GM21515 (cell line): Measurements from ENCODE around the gene GET4.

ENCODE experiments used
- ATAC-seq: cut with Tn5 transposase; IDR thresholded peaks from one replicate; pipeline ENCODE4 v1.9.1; 2021; ENCODE audit not compliant: unreplicated experiment

Gene GET4, protein sequence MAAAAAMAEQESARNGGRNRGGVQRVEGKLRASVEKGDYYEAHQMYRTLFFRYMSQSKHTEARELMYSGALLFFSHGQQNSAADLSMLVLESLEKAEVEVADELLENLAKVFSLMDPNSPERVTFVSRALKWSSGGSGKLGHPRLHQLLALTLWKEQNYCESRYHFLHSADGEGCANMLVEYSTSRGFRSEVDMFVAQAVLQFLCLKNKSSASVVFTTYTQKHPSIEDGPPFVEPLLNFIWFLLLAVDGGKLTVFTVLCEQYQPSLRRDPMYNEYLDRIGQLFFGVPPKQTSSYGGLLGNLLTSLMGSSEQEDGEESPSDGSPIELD

DNA sequence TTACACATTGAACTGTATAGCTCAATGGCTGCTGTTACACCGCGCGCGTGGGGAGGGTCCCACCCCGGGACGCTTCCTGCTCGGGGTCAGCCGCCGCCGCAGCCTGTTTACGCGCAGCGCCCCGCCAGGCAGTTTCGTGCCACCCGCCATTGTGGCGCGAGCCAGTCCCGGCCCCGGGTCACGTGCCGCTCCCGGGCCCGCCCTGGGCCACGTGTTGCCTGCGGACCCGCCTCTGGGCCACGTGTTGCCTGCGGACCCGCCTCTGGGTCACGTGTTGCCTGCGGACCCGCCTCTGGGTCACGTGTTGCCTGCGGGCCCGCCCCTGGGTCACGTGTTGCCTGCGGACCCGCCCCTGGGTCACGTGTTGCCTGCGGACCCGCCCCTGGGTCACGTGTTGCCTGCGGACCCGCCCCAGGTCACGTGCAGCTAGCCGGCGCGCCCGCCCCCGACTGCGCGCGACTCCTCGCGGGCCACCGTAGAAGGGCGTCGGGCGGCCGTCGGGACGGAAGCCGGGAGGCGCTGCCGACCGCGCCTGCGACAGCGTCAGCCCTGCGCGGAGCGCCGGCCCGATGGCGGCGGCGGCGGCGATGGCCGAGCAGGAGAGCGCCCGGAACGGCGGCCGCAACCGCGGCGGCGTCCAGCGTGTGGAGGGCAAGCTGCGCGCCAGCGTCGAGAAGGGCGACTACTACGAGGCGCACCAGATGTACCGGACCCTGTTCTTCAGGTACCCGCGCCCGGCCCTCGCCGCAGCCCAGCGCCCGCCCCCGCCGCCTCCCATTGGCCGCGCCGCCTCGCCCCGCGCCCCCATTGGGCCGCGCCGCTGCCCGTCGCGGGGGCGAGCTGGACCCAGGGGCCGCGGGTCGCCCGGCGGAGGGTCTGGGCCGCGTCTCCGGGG is at the start of gene GET4:
Gene GET4 (plus strand): TSS at position 478 of the 895 bp plus-strand sequence. CDS start 92 bp downstream, at position 570.
- ATAC-seq: peak; percentile 66

DNA sequence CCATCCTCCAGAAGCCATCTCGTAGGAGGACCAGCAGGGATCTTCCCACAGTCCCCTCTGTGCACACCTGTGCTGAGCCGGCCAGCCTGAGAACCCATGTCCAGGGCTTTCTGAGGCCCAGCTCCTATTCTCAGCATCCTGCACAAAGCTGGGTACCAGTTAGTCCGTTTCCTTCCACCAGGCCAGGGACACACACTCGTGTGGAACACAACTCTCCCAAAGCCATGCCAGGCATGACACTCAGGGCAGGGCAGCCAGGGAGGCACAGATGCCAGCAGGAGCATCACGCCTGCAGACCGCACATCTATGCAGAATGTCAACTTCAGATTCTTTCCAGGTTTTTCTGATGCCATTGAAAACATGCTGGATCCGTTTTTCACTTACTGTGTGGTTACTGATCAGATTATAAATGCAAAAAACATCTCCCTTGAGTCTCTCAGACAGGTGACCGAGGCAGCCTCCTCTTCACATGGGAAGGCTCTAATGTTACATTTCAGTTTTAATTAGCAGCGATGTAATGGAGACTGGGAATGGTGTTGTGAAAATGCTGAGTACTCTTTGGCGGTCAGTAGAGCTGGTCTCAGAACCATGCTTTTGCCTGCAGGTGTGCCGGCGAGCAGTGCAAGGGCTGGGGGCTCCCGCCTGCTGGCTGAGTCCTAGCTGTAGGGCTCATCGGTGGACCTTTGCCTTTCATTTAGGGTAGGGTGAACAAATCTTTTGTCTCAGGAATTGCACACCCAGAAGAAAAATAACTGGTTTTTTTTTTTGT is 47.4 kb upstream of the GET4 start:
- ATAC-seq: no peak

DNA sequence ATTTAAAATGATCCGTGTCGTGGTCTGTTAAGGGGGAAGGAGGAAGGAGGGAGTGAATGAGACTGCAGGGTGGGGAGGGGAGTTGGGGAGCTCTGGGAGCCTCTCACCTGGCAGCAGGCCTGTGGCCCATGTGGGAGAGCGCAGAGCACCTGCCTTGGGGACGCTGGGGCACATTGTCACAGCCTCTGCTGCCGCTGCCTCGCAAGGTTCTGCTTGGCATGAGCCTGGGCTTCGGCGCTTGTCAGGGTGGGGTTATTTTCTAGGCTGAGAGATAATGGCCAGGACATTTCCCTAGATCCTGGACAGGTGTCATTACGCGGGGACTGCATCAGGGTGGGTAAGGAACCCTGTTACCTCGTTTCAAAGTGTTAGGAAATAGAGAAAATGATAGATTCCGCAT is 46.3 kb upstream of the GET4 start:
- ATAC-seq: no peak

GRCh38 chr7:831596-832166 is 44.7 kb upstream of the GET4 start:
- ATAC-seq: peak; percentile 63

DNA sequence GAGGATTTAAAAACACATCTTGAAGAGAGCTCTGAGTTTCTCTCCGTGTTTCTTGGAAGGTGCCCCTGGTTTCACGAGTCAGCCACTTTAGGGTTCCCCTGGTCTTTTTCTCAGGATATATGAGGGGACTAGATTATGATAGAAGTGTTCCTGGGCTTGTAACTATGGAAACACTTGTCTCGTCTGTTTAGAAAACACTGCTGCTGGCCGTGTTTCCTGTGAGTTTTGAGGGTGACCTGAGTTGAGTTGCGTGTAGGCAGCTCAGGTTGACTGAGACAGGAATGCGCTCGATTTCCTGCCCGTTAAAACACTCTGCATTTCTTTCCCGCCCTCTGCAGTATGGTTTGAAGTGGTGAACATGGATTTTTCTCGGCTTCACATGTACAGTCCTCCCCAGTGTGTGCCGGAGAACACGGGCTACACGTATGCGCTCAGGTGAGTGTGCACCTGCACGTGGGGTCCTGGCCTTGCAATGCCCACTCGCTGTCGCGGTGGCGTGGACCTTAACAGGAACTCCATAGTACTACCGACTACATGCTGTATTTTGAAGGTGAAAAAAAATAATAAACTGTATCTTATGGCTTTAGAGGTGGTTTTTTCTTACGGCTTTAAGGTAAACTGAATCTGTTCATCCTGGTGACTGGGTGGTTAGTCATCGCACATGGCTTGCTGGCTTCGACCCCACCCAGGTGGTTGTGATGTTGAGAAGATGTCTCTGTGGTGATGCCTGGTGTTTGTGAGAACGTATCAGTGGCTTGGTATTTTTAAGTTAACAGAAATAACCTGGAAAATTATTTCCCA is 44.0 kb upstream of the GET4 start, which contains the start of gene SUN1:
Gene SUN1 (plus strand): TSS at position 310 of the 801 bp plus-strand sequence. CDS start 49 bp downstream, at position 359.
- peak; percentile 32 for ATAC-seq

DNA sequence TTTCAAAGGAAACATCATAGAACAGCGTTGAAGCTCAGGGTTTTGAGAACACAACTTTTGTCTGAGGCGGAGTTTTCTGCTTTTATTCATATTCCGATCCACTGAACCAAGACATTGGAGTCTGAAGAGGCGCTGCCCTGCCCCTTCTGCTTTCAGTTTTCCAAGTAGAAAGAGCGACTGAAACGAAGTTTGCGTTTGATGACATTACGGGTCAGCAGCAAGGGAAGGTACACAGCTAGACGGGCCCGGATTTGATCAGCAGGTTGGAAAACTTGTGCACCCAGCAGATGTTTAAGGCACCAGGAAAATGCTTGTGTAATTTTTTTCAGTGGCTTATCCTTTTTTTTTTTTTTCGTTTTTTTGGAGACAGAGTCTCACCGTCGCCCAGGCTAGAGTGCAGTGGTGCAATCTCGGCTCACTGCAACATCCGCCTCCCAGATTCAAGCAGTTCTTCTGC is 43.4 kb upstream of the GET4 start:
- ATAC-seq: no peak

DNA sequence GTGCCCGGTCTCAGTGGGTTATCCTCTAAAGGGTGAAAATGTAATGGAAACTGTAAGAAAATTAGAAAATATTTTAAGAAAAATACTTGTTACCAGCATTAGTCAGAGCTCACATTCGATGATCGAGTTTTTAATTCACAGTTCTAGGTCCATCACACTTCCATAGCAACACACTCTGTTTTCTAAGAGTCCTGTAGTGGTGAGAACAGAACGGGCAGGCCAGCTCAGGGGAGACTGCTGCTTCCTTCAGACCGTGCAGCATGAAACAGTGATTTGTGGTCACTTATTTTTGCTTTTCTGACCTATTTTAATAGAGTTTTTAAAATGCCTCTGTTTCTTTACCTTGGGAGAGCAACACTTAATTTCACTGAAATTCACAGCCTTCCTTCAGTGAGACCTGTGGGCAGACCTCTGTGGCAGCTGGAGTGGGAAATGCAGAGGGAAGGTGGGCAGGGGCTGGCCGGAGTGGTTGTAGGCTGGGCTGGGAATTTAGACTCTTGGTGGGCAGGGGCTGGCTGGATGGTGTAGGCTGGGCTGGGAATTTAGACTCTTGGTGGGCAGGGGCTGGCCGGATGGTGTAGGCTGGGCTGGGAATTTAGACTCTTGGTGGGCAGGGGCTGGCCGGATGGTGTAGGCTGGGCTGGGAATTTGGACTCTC is 42.6 kb upstream of the GET4 start:
- no peak for ATAC-seq

DNA sequence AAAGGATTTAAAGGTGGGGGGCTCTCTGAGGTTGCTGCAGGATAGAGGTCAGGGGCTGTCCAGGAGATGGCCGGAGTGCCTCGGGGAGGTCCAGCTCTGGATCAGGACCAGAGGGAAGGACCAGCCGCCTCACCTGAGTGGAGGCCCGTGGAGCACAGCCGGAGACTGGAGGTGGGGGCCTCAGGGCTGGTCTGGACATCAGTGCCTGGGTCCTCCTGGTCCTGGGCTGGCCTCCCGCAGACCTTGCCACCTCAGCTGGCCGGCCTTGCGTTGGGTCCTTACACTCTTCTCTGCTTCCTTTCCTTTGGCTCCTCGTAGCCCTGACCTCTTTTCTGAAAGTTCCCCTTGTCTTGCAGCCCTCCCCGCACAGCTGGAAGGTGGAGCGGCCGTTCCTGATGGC is 42.1 kb upstream of the GET4 start:
- no peak for ATAC-seq

DNA sequence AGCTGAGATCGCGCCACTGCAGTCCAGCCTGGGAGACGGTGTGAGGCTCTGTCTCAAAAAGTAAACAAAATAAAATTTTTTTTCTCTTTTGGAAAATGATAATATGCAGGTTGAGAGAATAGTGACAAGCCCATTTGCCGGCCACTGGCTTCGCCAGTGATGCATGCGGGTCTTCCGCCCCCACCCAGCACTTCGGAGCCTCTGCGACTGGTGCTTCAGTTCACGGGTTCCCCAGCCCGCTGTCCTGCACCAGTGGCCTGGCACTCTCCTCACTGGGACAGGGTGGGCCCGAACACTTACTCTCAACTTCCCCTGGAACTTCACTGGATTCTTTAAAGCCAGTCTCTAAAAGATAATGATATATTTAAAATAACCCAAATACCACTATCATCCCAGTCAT is 41.3 kb upstream of the GET4 start:
- ATAC-seq: no peak

DNA sequence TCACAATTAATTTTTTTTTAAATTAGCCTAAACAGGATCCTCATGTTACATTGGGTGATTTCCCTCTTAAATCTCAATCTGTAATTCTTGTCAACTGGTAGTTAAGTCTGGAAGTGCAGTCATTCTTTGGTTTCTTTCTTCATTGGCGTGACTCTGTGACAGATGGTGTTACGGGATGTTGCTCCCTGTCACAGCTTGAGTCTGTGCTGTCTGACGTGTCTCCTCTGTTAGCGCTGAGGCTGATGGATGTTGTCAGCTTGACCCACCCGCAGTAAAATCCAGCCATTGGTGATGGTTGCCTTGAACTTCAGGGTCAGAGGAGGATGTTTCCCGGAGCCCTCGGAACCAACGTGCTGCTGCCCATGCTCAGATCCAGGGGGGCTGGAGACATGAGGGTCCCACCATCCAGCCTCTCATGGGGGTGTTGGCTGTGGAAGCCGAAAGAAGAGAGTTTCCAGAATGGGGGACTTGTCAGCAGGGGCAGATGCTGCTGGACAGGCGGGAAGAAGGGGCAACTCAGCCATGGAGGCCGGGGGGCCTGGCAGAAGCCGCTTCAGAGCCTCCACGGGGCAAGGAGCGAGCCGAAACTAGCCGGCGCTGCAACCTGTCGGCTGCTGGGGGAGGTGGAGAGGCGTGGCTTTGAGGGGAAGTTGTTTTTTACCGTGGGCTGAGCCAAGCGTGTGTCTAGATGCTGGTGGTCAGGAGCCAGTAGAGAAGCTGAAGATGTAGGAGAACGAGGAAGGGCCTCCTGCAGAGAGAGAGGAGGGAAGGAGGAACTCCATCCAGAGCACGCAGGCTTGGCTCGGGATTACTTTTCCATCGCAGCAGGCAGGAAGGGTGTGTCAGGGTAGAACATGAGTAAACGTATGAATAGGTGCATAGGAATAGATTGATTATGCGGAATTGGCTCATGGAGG is 40.6 kb upstream of the GET4 start:
- ATAC-seq: no peak

- no peak for ATAC-seq
Observed at GRCh38 chr7:836429-836828, 39.9 kb upstream of the GET4 start.

- ATAC-seq: no peak
Observed at GRCh38 chr7:837001-837400, 39.4 kb upstream of the GET4 start.

DNA sequence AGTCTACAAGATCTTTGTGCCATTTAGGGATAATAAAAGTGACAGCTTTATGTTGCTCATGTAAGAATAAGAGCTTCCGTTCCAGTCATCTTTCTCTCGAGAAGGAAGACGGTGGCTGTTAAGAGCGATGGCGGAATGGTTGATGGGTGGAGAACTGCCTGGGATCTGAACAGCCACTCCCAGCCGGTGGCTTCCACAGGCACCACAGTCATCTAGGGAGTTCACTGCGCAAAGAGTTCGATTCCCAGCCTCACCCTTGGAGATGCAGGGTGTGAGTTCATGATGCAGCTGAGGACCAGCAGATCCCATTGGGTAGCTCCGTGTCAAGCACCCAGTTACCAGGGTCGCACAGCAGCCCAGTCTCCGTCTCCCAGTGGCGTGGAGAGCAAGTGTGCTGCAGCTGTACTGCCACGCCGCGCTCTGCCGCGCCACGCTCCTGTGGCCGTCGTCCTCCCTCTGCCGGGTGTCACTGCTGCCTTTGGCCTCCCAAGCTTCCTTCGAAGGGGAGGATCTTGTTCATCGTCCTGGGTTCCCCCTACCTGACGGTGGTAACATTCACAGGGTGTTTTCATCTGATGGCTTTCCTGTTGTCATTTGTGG is 36.3 kb upstream of the GET4 start:
- ATAC-seq: no peak

DNA sequence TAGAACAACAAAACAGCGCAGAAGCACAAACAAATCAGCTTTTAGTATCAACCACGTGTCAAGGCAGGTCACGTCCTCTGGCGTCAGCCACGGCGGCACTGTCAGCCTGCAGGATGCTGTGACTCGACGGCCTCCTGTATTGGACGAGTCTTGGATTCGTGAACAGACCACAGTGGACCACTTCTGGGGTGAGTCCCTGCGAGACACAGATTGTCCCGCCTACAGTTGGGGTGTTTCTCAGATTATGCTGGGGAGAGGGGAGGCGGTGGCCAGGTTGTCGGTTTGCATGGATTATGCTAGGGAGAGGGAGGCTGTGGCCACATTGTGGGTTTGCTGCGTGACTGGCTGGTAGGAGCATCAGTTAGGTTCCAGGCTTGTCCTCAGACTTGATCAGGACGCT is 34.4 kb upstream of the GET4 start:
- no peak for ATAC-seq

- ATAC-seq: no peak
Observed at GRCh38 chr7:842431-843031, 33.8 kb upstream of the GET4 start.

DNA sequence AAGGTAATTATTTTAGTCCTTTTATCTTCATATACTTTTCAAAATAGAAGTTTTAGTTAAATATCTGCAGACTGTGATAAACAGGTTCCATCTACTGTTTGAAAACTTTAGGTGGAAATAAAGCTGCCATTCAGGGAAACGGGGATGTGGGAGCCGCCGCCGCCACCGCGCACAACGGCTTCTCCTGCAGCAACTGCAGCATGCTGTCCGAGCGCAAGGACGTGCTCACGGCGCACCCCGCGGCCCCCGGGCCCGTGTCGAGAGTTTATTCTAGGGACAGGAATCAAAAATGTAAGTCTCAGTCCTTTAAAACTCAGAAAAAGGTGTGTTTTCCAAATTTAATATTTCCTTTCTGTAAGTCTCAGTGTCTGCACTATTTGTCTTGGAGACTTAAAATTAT is 33.1 kb upstream of the GET4 start:
- no peak for ATAC-seq

GRCh38 chr7:844043-844442 is 32.3 kb upstream of the GET4 start:
- ATAC-seq: no peak

GRCh38 chr7:844514-844913 is 31.8 kb upstream of the GET4 start:
- ATAC-seq: no peak
